Activated T-cell treated with anti-CD3 and anti-CD28 coated beads for 4 hours (primary cell): ENCODE results near the gene SBF2.

Experiments
- DNase-seq: peaks from one replicate; pipeline ENCODE4 v3.0.0-alpha.2; 2020

Gene SBF2

DNA sequence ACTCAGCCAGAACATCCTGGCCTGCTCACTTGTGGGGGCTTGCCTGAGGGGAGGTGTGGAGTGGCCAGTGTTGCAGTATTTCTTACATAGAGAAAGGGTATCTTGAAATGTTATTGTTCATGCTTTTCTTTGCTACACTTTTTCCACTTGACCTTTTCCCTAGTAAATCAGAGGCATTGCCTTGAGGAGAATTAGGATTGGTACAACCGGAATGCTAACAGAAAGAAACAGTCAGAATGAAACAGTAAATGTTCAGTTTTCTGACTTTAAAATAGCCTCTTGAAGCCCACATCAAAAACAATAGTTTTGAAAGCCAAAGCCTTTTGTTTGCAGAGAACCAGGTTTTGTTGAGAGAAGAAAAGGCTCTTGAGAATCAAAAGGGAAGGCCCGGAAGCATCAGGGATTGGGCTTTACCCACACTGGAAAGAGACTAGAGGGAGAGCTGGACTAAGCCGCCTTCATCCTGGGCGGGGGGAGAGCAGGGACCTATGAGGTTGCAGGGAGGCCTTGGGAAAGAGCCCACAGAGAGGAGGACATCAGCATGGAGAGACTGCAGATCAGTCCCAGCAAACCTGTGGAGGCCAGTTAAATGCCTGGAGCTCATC lies 23.2 kb upstream of the SBF2 start:
- no peak for DNase-seq

DNA sequence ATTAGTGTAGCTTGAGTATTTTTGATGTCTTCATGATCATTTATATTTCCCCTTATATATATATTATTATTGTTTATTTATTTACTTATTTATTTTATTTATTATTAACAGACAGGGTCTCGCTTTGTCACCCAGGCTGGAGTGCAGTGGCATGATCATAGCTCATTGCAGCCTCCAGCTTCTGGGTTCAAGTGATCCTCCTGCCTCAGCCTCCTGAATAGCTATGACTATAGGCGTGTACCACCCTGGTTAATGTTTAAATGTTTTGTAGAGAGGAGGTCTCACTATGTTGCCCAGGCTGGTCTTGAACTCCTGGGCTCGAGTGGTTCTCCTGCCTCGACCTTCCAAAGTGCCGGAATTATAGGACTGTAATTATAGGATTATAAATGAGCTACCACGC lies 21.1 kb upstream of the SBF2 start:
- DNase-seq, result no peak

DNA sequence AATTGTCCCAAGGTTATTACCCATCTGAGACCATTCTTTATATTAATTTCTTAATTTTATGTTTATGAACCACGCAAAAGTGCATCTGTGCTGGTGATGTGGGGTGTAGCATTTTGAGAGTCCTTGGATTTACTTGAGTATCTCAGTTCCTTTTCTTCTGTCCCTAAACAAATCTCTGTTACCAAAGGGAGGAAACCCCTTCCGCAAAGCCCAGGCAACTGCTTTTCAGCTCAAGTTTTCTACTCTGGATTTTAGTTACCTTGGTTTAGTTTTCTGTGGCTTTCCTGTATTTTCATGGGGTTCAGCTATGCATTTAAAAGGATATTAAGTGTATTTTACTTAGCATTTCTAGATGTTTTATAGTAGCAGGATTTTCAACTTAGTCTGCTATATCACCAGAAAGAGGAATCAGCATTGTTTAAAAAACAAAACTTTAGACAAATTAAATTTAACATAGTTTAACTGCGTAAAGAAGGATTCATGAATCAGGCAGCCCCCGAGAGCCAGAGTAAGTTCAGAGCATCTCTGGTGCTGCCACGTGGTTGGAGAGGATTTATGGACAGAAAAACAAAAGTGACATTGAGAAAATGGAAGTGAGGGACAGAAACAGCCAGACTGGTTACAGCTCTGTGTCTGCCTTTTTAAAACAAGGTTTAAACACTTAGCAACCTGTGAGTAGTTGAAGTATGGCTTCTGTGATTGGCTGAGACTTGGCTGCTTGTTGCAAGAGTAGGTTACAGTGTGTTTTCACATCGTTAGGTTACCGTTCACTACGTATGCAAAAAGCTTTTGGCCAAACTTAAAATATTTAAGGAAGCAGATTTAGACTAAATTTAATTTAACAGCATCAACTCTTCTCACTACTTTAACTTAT lies 20.4 kb upstream of the SBF2 start:
- DNase-seq, result no peak

DNA sequence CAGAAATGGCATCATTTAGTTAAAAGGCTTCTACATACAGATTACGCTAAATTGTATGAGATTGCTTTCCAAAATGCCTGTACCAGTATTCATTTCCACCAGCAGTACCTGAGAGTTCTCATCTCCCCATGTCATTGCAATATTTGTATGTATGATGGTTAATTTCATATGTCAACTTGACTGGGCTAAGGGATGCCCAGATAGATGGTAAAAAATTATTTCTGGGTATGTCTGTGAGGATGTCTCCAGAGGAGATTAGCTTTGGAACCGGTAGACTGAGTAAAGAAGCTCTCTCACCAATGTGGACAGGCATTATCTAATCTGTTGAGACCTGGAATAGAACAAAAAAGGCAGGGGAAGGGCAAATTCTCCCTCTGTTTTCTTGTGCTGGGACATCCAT lies 17.8 kb upstream of the SBF2 start:
- DNase-seq, result no peak

DNA sequence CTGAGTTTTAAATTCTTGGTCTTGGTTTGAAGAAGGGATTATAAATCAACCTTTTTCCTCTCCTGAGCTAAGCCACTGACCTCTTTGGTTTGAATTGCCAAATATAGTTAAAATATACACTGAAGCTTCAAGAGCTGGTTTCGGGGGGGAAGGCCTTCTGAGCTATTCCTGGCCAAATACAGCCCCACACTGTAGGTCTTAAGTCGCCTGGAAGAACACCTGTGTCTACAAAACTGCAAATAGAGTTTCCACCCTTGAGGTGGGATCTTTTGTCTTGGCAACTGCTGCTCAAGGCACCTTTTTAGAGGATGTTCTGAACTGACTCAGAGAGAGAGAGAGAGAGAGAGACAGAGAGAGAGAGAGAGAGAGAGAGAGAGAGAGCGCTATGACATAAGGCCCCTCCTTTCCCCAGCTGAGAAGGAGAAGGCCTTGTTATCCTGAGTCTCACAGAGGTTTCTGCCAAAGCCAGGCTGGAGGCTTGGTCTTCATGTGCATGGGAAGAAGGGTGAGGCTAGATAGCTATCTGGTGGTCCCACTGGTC lies 16.4 kb upstream of the SBF2 start:
- no peak for DNase-seq

DNA sequence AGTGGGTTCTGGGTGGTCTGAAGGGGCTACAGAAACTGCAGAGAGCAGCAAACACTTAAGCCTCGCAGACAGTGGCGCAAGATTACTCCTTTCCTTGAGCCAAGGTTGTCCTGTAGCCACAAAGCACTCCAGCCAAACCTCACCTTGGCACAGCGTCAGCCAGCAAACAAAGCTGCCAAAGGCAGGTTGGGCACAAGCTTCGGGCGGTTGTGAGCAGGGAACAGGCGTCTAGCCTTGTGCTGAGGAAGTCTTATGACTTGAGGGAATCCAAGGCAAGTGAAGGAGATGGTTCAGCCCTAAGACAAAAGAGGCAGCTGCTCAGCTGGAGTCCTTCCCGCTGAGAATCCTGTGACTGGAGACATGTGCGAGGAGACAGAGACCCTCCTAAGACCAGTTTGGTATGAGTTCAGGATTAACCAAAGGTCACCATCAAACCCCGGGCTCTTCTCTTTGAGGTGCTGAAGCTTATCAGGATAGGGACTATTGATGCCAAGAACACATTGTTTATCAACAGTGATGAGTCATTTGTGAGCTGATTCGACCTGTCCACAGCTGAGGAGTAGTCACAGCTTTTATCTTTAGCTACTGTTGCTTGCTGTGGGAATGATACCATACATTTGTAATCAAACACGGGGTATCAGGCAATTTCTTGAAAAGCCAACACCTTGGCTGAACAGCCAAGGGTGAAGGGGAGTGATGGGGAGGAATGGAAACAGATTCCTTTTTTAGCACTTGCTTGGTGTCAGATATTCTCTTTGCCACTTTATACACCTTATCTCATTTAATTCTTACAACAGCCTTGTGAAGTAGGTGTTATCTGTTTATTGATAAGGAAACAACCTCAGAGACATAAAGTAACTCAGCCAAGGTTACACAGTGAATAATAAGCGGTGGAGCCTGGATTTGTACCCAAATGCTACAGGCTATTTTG lies 15.4 kb upstream of the SBF2 start:
- DNase-seq, result no peak

DNA sequence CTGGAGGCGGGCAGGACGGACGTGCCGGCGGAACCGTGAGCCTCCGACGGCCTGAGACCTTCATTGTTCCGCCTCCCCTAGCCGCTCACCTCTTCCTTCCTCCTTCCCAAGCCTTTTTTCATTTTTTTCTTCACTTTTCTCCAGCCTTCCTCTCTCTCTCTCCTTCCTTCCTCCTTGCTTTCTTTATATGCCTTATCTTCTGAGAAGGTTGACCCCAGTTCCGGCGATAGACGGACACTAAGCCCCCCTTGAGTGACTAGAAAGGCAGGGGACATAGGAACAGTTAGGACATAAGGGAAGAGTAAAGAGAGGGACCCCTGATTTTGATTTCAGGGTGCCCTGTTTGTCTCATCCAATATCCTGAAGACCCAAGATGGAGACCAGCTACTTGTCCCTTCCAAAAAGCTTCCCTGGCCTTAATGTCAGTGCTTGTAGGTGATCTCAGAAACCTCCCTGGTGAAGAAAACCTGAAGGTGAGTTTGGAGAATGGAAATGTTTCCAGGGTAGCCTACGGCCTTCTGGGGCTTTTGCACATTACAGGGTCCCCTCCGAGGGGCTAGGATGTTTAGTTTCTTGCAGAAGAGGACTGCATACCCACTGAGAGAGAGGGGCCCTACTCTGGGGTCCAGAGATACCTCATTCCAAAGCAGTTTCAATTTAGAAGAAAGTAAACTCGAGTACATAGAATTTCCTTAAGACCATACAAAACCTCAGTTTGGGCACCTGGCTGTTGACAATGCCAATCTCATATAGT lies 14.4 kb upstream of the SBF2 start:
- no peak for DNase-seq

DNA sequence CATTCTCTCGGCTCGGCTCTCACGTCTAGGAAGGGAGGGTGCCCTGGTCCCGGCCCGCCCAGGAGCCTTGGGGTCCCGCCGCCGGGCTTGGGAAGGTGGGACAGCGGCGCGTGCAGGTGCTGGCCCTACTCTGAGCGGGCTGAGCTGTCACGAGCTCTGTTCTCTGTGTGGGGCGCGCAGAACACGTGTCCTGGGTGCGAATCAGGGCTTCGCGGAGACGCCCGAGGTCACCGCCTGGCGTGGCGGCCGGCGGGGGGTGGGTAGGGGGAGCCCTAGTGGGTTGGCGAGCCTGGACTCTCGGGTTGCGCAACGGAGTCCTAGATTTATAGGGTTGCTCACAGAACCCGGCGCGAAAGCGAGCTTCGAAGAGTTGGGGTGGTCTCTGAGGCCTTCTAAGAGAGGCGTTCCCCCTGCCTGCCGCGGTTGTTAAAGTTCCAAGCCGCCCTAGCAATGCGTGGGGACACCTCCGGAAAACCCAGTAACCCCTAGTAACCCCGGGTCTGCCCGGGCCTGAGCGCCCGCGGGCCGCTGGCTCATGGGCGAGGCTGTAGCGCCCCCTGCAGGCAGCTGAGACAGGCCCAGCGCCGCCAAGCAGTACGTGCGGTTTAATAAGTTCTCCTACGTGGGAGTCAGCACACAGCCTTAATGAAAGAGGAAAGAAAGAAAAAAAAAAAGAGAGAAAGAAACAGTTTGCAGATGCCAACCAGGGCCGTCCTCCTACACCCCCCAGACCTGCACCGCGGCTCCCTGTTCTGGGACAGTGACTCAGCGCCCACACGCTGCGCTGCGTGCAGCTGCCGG lies 13.6 kb upstream of the SBF2 start:
- DNase-seq, result peak; percentile 79

DNA sequence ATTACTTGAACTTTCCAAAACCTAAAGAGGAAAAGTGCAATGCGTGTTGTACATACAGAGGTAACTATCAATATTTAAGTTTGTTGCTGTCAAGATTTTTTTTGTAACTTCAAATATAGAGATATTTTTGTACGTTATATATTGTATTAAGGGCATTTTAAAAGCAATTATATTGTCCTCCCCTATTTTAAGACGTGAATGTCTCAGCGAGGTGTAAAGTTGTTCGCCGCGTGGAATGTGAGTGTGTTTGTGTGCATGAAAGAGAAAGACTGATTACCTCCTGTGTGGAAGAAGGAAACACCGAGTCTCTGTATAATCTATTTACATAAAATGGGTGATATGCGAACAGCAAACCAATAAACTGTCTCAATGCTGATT lies 13.0 kb upstream of the SBF2 start:
- DNase-seq, result no peak

DNA sequence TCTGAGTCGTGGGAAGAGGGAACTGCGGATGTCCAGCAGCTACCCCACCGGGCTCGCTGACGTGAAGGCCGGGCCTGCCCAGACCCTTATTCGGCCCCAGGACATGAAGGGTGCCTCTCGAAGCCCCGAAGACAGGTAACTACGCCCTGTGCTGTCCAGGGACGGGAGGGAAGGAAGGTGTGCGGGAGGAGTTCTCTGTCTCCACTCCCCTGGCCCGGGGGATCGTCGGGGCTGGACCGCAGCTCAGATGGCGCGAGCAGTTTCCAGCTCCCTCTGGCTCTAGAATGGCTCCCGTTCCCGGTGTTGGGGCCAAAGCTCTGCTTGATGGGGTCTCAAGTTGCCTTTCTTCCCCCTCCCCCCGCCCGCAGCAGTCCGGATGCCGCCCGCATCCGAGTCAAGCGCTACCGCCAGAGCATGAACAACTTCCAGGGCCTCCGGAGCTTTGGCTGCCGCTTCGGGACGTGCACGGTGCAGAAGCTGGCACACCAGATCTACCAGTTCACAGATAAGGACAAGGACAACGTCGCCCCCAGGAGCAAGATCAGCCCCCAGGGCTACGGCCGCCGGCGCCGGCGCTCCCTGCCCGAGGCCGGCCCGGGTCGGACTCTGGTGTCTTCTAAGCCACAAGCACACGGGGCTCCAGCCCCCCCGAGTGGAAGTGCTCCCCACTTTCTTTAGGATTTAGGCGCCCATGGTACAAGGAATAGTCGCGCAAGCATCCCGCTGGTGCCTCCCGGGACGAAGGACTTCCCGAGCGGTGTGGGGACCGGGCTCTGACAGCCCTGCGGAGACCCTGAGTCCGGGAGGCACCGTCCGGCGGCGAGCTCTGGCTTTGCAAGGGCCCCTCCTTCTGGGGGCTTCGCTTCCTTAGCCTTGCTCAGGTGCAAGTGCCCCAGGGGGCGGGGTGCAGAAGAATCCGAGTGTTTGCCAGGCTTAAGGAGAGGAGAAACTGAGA lies 12.2 kb upstream of the SBF2 start:
- DNase-seq, result no peak

DNA sequence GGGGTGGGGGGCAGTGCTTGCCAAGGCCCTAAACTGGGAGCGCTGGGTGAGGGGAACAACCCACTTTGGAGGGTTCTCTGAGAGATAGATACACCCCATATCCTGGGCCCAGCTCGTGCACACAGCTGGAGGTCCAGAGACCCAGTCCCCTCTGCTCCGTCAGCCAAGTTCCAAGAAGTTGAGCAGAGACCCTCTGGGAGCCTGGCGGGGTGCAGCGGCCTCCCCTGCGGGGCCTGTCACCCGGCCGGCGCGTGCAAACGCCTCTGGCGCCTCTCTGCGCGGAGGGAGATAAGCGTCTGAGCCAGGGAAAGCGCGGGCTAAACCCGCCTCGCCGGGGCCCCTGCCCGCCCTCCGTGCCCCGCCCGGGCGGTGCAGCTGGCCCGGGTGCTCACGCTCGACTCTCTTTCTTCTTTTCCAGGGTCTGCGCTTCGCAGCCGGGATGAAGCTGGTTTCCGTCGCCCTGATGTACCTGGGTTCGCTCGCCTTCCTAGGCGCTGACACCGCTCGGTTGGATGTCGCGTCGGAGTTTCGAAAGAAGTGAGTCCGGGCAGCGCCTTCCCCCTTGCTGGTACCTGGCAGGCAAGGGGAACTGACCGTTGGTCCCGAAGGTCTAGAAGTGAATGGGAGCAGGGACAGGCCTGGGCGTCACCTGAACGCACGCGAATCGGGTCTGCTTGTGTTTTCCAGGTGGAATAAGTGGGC lies 11.4 kb upstream of the SBF2 start:
- DNase-seq, result no peak

DNA sequence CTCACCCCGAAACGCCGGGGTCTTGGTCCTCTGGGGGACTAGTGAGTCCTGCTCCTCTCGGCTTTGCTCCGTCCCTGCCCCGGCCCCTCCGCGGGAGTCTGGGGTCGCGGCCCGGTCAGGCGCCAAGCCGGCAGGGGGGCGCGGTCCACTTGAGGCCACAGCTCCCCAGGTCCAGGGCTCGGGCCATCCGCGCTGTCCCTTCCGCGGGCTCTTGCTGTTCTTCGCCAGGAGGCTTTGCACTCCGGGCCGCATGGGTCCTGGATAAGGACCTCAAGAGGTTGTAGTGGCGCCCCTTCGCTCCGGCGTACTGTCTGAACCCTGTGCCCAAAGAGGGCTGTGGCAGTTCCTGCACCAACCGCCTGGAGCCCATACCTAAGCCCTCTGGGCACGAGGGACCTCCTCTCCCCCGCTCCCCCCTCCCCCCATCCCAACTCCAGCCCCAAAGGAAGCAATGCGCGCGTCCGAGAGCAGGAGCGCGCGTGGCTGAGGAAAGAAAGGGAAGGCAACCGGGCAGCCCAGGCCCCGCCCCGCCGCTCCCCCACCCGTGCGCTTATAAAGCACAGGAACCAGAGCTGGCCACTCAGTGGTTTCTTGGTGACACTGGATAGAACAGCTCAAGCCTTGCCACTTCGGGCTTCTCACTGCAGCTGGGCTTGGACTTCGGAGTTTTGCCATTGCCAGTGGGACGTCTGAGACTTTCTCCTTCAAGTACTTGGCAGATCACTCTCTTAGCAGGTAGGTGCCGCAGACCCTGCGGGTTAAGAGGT lies 10.7 kb upstream of the SBF2 start, which contains the start of gene ADM:
TSS of gene ADM (plus strand) at position 579 of the 767 bp plus-strand sequence. CDS start 628 bp downstream, outside the sequence.
- no peak for DNase-seq

DNA sequence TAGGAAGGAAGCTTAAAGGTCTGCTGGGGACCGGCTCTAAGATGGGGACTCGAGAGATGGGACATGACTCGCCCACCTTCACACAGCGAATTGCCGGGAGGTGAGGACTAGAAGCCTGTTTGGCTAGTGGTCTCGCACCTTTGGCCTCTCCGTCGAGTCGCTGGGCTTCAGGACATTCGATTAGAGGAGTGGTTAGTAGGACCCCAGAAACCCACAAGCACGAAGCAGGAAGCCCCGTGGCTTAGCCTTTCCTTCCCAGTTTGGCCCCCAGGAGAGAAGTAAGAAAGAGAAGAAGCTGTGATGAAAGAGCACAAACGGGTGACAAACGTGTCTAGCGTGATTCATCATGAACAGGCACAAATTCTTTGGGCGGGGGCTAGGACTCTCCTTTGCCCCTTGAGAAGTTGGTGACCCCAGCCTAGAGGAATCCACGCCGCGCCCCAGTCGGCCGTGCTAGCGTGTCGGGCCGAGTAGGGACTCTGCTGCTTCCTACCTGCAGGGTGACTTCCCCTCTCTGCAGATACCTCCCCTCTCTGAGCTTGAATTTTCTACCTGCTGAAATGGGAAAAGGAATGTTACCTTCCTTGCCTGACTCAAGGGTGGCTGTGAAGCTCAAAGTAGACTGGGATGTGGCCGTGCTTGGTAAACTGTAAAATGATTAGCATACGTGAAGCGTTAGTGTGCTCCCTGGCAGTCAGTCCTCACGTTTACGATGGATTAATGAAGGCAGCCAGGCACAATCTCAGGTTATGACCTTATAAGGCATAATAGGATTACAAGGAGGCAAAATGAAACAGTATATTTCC lies 9.7 kb upstream of the SBF2 start:
- DNase-seq, result no peak

DNA sequence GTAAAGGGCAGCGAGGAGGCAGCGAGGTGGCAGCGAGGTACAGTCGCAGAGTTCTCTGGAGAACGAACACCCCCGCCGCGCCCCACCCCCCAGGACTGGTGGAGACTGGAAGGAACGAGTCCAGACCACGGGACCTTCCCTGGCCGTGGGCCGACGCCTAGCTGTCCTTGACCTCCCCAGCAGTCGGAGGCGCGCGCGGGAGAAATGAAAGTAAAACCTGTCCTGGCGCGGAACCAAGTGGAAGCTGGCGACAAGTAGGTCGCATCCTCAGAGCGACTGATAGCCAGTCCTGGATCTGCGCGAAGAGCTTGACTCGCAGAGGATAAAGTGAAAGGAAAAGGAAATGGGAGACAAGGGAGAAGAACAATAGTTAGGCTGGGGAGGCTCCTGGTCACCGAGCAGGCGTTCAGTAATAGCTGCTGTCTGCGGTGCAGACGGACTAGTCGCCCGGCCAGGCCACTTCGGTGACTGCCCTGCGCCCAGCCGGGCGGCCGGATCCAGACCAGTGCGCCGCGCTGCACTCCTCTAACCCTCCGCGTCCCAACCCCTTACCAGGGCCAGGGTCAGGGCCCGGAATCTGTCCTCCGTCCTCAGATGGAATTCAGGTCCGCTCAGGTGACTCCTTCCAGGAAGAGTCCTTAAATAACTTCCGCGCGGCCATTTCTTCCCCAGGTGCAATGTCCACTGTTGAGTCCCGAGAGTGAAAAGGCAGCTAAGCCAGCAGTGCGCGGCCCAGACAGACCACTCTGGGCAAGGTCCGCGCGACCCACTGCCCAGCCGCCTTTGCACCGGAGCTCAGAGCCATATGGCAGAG lies 8.9 kb upstream of the SBF2 start:
- peak; percentile 54 for DNase-seq

DNA sequence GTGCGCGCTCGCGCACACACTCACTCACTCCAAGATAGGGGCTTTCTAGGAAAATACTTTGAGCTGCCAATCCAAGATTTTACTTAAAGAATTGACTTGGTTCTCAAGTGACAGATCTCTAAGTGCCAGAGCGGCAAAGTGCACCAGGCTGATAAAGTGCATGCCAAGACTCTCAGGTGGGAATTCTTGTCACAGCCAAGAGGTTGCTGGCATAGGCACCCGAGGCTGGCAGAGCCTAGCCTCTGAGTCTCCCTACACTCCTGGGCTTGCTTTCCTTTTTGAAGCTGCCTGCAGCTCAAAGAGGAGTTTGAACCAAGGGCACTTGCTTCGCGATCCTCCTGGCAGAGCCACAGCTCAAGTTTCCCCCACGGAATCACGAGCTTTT lies 8.3 kb upstream of the SBF2 start:
- DNase-seq, result no peak

DNA sequence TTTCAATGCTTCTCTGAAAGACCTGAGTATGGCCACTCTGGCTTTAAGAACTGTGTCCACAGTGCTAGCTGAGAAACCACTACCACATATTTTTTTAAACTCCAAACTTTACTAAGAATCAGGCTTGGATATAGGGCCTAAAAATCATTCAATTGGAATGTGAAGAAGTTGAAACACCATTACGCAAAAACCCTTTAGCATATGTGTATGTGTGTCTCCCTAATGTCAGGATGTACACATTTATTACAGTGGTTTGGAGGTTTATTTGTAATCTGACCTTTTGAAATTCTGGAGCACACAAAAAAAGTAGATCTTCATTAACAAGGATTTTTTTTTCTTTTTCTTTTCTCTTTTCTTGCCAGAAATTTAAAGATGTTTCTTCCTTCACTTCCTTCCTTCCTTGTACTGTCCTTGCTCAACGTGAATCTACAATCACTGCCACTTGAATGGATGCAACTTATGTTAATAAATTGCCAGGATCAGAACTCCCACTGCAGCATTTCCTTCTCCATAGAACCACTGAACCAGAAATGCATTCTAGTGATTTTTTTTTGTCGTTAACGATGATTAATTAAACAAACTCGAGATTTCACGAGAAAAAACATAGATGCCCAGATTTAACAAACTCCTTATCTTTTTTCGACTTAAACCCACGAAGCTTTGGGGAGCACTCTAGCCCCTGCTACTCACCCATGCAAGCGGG lies 7.8 kb upstream of the SBF2 start:
- DNase-seq, result no peak
